Measurements from ENCODE around the gene CALN1.

DNA sequence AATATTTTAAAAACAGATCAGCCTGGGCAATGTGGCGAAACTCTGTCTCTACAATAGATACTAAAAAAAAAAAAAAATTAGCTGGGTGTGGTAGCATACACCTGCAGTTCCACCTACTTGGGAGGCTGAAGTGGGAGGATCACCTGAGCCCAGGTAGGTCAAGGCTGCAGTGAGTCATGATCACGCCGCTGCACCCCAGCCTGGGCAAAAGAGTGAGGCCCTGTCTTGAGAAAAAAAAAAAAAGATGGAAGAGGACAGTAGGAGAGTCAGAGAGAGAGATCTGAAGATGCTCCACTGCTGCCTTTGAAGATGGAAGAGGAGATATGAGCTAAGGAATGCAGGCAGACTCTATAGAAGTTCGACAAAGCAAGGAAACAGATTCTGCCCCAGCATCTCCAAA, 181.9 kb downstream of the CALN1 start:
- TF ChIP-seq, protein P1, sequence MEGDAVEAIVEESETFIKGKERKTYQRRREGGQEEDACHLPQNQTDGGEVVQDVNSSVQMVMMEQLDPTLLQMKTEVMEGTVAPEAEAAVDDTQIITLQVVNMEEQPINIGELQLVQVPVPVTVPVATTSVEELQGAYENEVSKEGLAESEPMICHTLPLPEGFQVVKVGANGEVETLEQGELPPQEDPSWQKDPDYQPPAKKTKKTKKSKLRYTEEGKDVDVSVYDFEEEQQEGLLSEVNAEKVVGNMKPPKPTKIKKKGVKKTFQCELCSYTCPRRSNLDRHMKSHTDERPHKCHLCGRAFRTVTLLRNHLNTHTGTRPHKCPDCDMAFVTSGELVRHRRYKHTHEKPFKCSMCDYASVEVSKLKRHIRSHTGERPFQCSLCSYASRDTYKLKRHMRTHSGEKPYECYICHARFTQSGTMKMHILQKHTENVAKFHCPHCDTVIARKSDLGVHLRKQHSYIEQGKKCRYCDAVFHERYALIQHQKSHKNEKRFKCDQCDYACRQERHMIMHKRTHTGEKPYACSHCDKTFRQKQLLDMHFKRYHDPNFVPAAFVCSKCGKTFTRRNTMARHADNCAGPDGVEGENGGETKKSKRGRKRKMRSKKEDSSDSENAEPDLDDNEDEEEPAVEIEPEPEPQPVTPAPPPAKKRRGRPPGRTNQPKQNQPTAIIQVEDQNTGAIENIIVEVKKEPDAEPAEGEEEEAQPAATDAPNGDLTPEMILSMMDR (IDR thresholded peaks at IDR 0.05; ENCODE audit: poor library complexity, severe bottlenecking) = no peak
- TF ChIP-seq SMC3 (conservative IDR thresholded peaks at IDR 0.05; ENCODE audit: poor library complexity) (no peak), POLR2AphosphoS5 (IDR thresholded peaks at IDR 0.05) (no peak), EP300 (conservative IDR thresholded peaks at IDR 0.05; ENCODE audit: poor library complexity, severe bottlenecking) (no peak), EZH2 (IDR thresholded peaks at IDR 0.05; ENCODE audit: borderline replicate concordance, insufficient read depth, low read length, poor library complexity, severe bottlenecking) (no peak), RAD21 (conservative IDR thresholded peaks at IDR 0.05) (no peak), TAF1 (IDR thresholded peaks at IDR 0.05; ENCODE audit: low read depth) (no peak)
- TF ChIP-seq, protein P2, sequence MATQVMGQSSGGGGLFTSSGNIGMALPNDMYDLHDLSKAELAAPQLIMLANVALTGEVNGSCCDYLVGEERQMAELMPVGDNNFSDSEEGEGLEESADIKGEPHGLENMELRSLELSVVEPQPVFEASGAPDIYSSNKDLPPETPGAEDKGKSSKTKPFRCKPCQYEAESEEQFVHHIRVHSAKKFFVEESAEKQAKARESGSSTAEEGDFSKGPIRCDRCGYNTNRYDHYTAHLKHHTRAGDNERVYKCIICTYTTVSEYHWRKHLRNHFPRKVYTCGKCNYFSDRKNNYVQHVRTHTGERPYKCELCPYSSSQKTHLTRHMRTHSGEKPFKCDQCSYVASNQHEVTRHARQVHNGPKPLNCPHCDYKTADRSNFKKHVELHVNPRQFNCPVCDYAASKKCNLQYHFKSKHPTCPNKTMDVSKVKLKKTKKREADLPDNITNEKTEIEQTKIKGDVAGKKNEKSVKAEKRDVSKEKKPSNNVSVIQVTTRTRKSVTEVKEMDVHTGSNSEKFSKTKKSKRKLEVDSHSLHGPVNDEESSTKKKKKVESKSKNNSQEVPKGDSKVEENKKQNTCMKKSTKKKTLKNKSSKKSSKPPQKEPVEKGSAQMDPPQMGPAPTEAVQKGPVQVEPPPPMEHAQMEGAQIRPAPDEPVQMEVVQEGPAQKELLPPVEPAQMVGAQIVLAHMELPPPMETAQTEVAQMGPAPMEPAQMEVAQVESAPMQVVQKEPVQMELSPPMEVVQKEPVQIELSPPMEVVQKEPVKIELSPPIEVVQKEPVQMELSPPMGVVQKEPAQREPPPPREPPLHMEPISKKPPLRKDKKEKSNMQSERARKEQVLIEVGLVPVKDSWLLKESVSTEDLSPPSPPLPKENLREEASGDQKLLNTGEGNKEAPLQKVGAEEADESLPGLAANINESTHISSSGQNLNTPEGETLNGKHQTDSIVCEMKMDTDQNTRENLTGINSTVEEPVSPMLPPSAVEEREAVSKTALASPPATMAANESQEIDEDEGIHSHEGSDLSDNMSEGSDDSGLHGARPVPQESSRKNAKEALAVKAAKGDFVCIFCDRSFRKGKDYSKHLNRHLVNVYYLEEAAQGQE (IDR thresholded peaks at IDR 0.05; ENCODE audit: borderline replicate concordance) = no peak

Measured in neural cell (in vitro differentiated cells).